ENCODE measurements around the gene MAP3K13. TPM values are rescaled to one million over a fixed set of nuclear protein-coding genes. Genes with fewer than 3 reads are reported as not detected.
A peak's percentile ranks its signal among the peaks of the same experiment; 100 is the strongest.

The MAP3K13 gene
- total and polyA plus RNA-seq, 2 of the 13 experiments (the other 11 are each of a cell fraction or from before 2014, with no cell fraction given) = 24.2 to 26.5 TPM

GRCh38 chr3:185328324-185329004, 34.5 kb upstream of the MAP3K13 start (continued):
- no peak for TF ChIP-seq ZBTB20 (CRISPR knock-in tag; IDR thresholded peaks at IDR 0.05; ENCODE audit: borderline replicate concordance, low read depth)
- TF ChIP-seq ZNF678 (CRISPR knock-in tag; IDR thresholded peaks at IDR 0.05) = no peak
- TF ChIP-seq DNMT3B (CRISPR knock-in tag; conservative IDR thresholded peaks at IDR 0.05) = no peak
- TF ChIP-seq SOX6 (IDR thresholded peaks at IDR 0.05) = no peak
- TF ChIP-seq SOX6 (CRISPR knock-in tag; IDR thresholded peaks at IDR 0.05) = peak; percentile 63
- no peak for TF ChIP-seq DBP (CRISPR knock-in tag; IDR thresholded peaks at IDR 0.05; ENCODE audit: not compliant biosample characterization)
- no peak for TF ChIP-seq HHEX (CRISPR knock-in tag; IDR thresholded peaks at IDR 0.05)
- no peak for TF ChIP-seq SMAD1 (CRISPR knock-in tag; IDR thresholded peaks at IDR 0.05; ENCODE audit: borderline replicate concordance, low read depth)
- peak; percentile 70; the same call in 1 of the 2 replicates for TF ChIP-seq GATA4 (IDR thresholded peaks at IDR 0.05; ENCODE audit: borderline replicate concordance, low read depth)
- no peak for TF ChIP-seq ZNF276 (CRISPR knock-in tag; IDR thresholded peaks at IDR 0.05; ENCODE audit: low read depth)
- TF ChIP-seq SP5 (CRISPR knock-in tag; IDR thresholded peaks at IDR 0.05; ENCODE audit: borderline replicate concordance, low read depth) = peak; percentile 54; the same call in 1 of the 2 replicates
- TF ChIP-seq SRF (IDR thresholded peaks at IDR 0.05; ENCODE audit: low read depth, low read length) = no peak
- TF ChIP-seq ZNF317 (CRISPR knock-in tag; IDR thresholded peaks at IDR 0.05) = no peak
- TF ChIP-seq, protein P1, sequence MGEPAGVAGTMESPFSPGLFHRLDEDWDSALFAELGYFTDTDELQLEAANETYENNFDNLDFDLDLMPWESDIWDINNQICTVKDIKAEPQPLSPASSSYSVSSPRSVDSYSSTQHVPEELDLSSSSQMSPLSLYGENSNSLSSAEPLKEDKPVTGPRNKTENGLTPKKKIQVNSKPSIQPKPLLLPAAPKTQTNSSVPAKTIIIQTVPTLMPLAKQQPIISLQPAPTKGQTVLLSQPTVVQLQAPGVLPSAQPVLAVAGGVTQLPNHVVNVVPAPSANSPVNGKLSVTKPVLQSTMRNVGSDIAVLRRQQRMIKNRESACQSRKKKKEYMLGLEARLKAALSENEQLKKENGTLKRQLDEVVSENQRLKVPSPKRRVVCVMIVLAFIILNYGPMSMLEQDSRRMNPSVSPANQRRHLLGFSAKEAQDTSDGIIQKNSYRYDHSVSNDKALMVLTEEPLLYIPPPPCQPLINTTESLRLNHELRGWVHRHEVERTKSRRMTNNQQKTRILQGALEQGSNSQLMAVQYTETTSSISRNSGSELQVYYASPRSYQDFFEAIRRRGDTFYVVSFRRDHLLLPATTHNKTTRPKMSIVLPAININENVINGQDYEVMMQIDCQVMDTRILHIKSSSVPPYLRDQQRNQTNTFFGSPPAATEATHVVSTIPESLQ (CRISPR knock-in tag; conservative IDR thresholded peaks at IDR 0.05) = no peak
- TF ChIP-seq, protein P2, sequence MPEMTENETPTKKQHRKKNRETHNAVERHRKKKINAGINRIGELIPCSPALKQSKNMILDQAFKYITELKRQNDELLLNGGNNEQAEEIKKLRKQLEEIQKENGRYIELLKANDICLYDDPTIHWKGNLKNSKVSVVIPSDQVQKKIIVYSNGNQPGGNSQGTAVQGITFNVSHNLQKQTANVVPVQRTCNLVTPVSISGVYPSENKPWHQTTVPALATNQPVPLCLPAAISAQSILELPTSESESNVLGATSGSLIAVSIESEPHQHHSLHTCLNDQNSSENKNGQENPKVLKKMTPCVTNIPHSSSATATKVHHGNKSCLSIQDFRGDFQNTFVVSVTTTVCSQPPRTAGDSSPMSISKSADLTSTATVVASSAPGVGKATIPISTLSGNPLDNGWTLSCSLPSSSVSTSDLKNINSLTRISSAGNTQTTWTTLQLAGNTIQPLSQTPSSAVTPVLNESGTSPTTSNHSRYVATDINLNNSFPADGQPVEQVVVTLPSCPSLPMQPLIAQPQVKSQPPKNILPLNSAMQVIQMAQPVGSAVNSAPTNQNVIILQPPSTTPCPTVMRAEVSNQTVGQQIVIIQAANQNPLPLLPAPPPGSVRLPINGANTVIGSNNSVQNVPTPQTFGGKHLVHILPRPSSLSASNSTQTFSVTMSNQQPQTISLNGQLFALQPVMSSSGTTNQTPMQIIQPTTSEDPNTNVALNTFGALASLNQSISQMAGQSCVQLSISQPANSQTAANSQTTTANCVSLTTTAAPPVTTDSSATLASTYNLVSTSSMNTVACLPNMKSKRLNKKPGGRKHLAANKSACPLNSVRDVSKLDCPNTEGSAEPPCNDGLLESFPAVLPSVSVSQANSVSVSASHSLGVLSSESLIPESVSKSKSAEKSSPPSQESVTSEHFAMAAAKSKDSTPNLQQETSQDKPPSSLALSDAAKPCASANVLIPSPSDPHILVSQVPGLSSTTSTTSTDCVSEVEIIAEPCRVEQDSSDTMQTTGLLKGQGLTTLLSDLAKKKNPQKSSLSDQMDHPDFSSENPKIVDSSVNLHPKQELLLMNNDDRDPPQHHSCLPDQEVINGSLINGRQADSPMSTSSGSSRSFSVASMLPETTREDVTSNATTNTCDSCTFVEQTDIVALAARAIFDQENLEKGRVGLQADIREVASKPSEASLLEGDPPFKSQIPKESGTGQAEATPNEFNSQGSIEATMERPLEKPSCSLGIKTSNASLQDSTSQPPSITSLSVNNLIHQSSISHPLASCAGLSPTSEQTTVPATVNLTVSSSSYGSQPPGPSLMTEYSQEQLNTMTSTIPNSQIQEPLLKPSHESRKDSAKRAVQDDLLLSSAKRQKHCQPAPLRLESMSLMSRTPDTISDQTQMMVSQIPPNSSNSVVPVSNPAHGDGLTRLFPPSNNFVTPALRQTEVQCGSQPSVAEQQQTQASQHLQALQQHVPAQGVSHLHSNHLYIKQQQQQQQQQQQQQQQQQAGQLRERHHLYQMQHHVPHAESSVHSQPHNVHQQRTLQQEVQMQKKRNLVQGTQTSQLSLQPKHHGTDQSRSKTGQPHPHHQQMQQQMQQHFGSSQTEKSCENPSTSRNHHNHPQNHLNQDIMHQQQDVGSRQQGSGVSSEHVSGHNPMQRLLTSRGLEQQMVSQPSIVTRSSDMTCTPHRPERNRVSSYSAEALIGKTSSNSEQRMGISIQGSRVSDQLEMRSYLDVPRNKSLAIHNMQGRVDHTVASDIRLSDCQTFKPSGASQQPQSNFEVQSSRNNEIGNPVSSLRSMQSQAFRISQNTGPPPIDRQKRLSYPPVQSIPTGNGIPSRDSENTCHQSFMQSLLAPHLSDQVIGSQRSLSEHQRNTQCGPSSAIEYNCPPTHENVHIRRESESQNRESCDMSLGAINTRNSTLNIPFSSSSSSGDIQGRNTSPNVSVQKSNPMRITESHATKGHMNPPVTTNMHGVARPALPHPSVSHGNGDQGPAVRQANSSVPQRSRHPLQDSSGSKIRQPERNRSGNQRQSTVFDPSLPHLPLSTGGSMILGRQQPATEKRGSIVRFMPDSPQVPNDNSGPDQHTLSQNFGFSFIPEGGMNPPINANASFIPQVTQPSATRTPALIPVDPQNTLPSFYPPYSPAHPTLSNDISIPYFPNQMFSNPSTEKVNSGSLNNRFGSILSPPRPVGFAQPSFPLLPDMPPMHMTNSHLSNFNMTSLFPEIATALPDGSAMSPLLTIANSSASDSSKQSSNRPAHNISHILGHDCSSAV (CRISPR knock-in tag; IDR thresholded peaks at IDR 0.05; ENCODE audit: borderline replicate concordance) = no peak
- no peak for TF ChIP-seq SUZ12 (IDR thresholded peaks at IDR 0.05; ENCODE audit: low read depth, low read length)
- TF ChIP-seq HCFC1 (IDR thresholded peaks at IDR 0.05; ENCODE audit: low read depth, low read length) = no peak
- TF ChIP-seq PHF21A (CRISPR knock-in tag; IDR thresholded peaks at IDR 0.05) = peak; percentile 39; the same call in 1 of the 2 replicates

Measured in HepG2 (cell line).